ENCODE measurements around the gene PISD. TPM values are rescaled to one million over a fixed set of nuclear protein-coding genes. Genes with fewer than 3 reads are reported as not detected.

The PISD gene
- total RNA-seq, 2 experiments from 2014 or later, result 33.9 to 35.9 TPM

GRCh38 chr22:31622980-31623379, 39.0 kb downstream of the PISD start:
- TF ChIP-seq CTCF (IDR thresholded peaks at IDR 0.05), result no peak
- peaks cover 25% of the 10 kb centered on the region for H3K4me1 Mint-ChIP-seq (ENCODE audit: low read depth)
- intact Hi-C loops (cut with micrococcal nuclease), result no loop called here
- POLR2A ChIA-PET, result interaction anchor here (0.6 to 0.8 kb wide), 3 partner anchors 14 to 1035 kb away, joined by 3 read pairs; no protein-coding TSS in a partner anchor
- H3K4me3 Mint-ChIP-seq, result no peak overlapping the region
- H3K27ac Mint-ChIP-seq, result peak overlapping the region; percentile 63
- peaks cover 19% of the 10 kb centered on the region for H3K36me3 Mint-ChIP-seq (ENCODE audit: low read depth)
- no peaks in the 10 kb centered on the region for H3K9me3 Mint-ChIP-seq
- no peak for DNase-seq
- H3K27me3 Mint-ChIP-seq, result no peaks in the 10 kb centered on the region
- ATAC-seq, result no peak
- CTCF ChIA-PET, result interaction anchor here (1.6 to 1.9 kb wide), 2 partner anchors 11 to 66 kb away, joined by 6 read pairs; no protein-coding TSS in a partner anchor

GRCh38 chr22:31621507-31622124, 40.4 kb downstream of the PISD start:
- Mint-ChIP-seq H3K27me3 (no peaks in the 10 kb centered on the region), H3K9me3 (no peaks in the 10 kb centered on the region), H3K4me3 (no peak overlapping the region), H3K27ac (peak overlapping the region; percentile 74), H3K4me1 (ENCODE audit: low read depth) (peaks cover 23% of the 10 kb centered on the region), H3K36me3 (ENCODE audit: low read depth) (peaks cover 28% of the 10 kb centered on the region)
- CTCF ChIA-PET, result no interaction called here
- POLR2A ChIA-PET, result interaction anchor here (1.0 to 3.0 kb wide), 7 partner anchors 8 to 164 kb away, joined by 3 to 16 read pairs (median 3); no protein-coding TSS in a partner anchor
- TF ChIP-seq CTCF (IDR thresholded peaks at IDR 0.05), result no peak
- DNase-seq, result no peak
- ATAC-seq, result no peak
- intact Hi-C loops (cut with micrococcal nuclease), result no loop called here

- no peak for TF ChIP-seq CTCF (IDR thresholded peaks at IDR 0.05)
- H3K27me3 Mint-ChIP-seq, result no peaks in the 10 kb centered on the region
- peaks cover 29% of the 10 kb centered on the region for H3K36me3 Mint-ChIP-seq (ENCODE audit: low read depth)
- intact Hi-C loops (cut with micrococcal nuclease), result no loop called here
- POLR2A ChIA-PET, result interaction anchor here (0.7 to 3.0 kb wide), 8 partner anchors 9 to 164 kb away, joined by 3 to 16 read pairs (median 3); no protein-coding TSS in a partner anchor
- no peak overlapping the region for H3K4me3 Mint-ChIP-seq
- H3K4me1 Mint-ChIP-seq (ENCODE audit: low read depth), result peaks cover 28% of the 10 kb centered on the region
- H3K27ac Mint-ChIP-seq, result peak overlapping the region; percentile 74
- ATAC-seq (no peak), DNase-seq (no peak)
- no peaks in the 10 kb centered on the region for H3K9me3 Mint-ChIP-seq
- CTCF ChIA-PET, result no interaction called here
Observed at GRCh38 chr22:31620756-31621480, 41.1 kb downstream of the PISD start.

GRCh38 chr22:31619611-31620300, 42.3 kb downstream of the PISD start:
- Mint-ChIP-seq H3K4me1 (ENCODE audit: low read depth) (peaks cover 32% of the 10 kb centered on the region), H3K4me3 (no peak overlapping the region), H3K9me3 (no peaks in the 10 kb centered on the region), H3K27me3 (no peaks in the 10 kb centered on the region), H3K36me3 (ENCODE audit: low read depth) (peaks cover 36% of the 10 kb centered on the region), H3K27ac (peak overlapping the region; percentile 52)
- no peak for TF ChIP-seq CTCF (IDR thresholded peaks at IDR 0.05)
- ChIA-PET CTCF (interaction anchor here (0.6 kb wide), 1 partner anchor 48 kb away, joined by 3 read pairs; no protein-coding TSS in a partner anchor), POLR2A (interaction anchor here (0.5 to 3.0 kb wide), 3 partner anchors 10 to 142 kb away, joined by 4 to 16 read pairs (median 11); no protein-coding TSS in a partner anchor)
- intact Hi-C loops (cut with micrococcal nuclease), result no loop called here
- DNase-seq (no peak), ATAC-seq (no peak)
